ENCODE data around the gene GAB4. TPM values are rescaled to one million over a fixed set of nuclear protein-coding genes. Genes with fewer than 3 reads are reported as not detected.
A peak's percentile ranks its signal among the peaks of the same experiment; 100 is the strongest.
"Not testable (repeated sequence)": the region's sequence is repeated elsewhere in the genome, so short reads cannot be mapped to it uniquely, and the experiment has no call there.

GAB4 gene
- total RNA-seq, 2 donors from 2014 or later = not detected

DNA sequence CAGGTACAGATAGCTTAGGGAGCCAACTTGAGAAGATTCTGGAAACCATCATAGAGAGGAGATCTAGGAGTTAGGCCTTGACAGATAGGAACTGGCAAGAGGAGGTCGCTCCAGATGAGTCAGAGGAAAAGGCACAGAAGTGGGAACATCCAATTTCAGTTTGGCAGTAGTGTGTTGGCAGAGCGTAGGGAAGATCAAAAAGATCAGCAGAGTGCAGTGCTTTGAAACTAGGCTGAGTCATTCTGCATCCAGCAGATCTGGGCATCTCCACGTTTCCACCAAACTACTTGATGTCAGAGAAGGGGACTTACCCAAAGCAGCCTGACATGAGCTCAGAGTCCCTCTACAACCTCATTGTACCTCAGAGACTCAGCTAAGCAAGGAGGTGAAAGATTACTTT, 58.5 kb downstream of the GAB4 start:
- peak; percentile 98 to 99 for ATAC-seq
- H3K36me3 Mint-ChIP-seq = no peaks in the 10 kb centered on the region

DNA sequence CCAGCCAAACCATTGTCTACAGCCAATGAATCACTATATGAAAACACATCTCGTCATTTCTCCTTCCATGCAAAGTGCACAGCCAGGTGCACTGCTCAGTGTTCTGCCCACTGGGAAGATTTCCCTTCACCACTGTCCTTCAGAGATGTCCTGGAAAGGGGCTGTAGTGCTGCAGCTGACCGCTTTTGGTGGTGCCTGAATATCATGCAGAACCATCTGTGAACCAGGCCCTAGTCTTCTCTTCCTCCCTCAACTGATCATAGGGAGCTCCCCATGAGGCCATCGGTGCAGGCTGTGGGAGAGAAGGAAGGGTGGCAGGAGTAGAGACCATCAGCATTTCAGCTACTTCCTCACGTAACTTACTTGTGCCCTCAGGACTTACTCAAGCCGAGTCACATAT, 70.2 kb downstream of the GAB4 start:
- ATAC-seq (no peak), DNase-seq (ENCODE audit: low spot score in 2 of 2) (no peak)
- no peaks in the 10 kb centered on the region for H3K36me3 Mint-ChIP-seq
- H3K27ac Mint-ChIP-seq = no peak overlapping the region
- H3K9me3 Mint-ChIP-seq = no peaks in the 10 kb centered on the region

More for the DNA sequence above, 58.5 kb downstream of the GAB4 start:
- Mint-ChIP-seq H3K9me3 (no peaks in the 10 kb centered on the region), H3K27ac (no peak overlapping the region)
- DNase-seq (ENCODE audit: low spot score in 2 of 2) = peak in 1 of 2 donors; percentile 31

DNA sequence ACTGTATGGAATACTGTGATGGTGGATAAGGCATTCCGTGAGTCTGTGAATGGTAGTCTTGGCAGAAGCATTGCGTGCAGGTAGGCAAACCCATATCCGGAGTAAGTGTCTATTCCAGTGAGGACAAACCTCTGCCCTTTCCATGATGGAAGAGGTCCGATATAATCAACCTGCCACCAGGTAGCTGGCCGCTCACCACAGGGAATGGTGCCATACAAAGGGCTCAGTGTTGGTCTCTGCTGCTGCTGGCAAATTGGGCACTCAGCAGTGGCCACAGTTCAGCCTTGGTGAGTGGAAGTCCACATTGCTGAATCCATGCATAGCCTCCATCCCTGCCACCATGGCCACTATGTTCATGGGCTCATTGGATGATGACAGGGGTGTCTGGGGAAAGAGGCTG, 70.8 kb downstream of the GAB4 start:
- ATAC-seq; H3K36me3 Mint-ChIP-seq; H3K27ac Mint-ChIP-seq; DNase-seq (ENCODE audit: low spot score in 2 of 2); H3K9me3 Mint-ChIP-seq: not testable (repeated sequence)

DNA sequence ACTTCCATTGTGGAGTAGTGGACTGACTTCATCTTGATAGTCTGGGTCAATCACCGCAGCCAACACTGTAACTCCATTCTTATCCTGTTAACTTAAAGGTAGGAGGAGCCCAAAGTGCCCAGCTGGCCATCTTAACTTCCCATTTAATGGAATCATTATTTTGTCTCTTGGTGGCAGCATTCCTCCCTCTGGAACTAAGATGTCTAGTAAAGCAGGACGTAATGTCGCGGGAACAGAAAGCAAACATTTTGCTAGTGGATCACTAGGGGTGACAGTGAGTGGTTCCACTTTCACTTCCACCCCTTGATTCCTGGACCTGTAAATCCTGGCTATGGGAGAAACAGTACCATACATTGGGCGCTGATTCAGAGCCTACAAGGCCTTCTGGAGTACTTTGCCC, 71.4 kb downstream of the GAB4 start:
- no peaks in the 10 kb centered on the region for H3K36me3 Mint-ChIP-seq

DNA sequence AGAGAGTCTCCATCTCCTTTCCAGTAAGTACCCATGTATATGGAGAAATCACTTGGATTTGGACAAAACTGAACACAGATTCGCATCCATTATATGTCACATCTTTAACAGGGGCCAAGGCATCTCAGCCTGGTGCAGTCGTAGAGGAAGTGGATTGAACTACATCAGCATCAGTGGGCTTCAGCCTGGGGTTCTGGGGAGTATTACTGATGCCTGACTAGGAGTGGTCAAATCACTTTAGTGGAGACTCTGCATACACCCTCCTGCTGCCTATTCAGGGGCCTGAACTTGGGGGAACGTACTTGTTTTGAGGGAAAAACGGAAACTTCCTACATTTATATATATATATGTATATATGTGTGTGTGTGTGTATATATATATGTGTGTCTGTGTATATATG, 72.8 kb downstream of the GAB4 start:
- Mint-ChIP-seq H3K27ac (no peak overlapping the region), H3K9me3 (no peaks in the 10 kb centered on the region)
- no peak for ATAC-seq

More for the DNA sequence above, 71.4 kb downstream of the GAB4 start:
- no peak for DNase-seq (ENCODE audit: low spot score in 2 of 2)
- no peak for ATAC-seq
- Mint-ChIP-seq H3K9me3 (no peaks in the 10 kb centered on the region), H3K27ac (no peak overlapping the region)

DNA sequence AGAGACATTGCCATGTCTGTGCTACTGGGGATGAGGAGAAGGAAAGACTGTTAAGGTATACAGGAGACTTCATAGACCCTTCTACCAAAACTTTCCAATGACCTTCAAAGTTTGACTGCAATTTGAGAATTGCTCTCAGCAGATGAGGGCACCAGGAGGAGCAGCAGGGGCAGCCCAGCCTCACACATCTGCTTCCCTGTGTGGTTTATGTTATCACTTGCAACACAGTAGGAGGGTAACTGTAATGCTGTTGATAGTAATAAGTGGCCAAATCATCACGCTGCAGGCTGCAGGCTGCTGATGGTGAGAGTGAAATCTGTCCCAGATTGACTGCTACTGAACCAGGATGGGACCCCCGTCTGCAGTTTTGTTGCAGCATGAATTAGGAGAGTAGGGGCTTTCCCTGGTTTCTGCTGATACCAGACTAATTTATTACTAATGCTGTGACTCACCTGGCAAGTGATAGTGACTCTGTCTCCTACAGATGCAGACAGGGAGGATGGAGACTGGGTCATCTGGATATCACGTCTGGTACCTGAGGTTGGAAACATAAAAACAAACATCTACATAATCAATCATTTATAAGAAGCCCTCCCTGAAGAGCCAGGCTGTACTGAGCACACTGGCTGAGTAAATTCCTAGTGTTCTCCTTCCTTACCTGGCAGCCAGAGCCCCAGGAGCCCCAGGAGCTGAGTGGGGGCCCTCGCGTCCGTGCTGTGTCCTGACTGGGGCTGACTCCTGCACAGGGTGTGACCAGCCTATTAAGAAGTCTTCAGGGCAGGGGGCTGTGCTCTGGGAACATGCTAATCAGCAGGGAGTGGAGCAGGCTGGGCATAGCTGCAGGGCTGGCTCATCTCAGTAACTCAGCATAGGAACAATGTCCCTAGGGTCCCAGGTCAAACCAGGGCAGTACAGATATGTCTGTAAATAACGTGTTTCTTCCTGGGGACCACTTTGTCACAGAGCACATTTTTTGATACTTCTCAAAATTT, 74.4 kb downstream of the GAB4 start:
- DNase-seq (ENCODE audit: low spot score in 2 of 2) (no peak), ATAC-seq (no peak)
- Mint-ChIP-seq H3K36me3 (no peaks in the 10 kb centered on the region), H3K27ac (no peak overlapping the region), H3K9me3 (no peaks in the 10 kb centered on the region)

More for the DNA sequence above, 72.8 kb downstream of the GAB4 start:
- H3K36me3 Mint-ChIP-seq = no peaks in the 10 kb centered on the region
- no peak for DNase-seq (ENCODE audit: low spot score in 2 of 2)

DNA sequence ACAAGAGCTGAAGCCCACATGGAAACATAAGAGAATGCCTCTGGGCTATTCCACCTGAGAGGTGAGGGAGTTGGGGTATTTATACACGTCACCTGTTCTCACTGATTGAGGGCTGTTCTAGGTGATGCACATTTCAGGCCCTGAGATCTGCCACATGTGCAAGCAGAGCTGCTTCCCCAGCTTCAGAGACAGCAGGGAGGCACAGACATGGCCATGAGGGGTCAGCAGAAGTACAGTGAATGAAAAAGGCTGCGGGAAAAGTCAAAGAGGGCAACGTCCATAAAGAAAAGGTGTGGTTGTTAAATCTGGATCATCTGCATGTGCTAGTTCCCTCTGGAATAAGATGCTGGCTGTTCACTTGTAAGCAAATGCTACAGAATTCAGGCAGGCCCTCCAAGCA, 75.4 kb downstream of the GAB4 start:
- DNase-seq (ENCODE audit: low spot score in 2 of 2) (no peak), ATAC-seq (no peak)
- Mint-ChIP-seq H3K27ac (no peak overlapping the region), H3K9me3 (no peaks in the 10 kb centered on the region), H3K36me3 (no peaks in the 10 kb centered on the region)

DNA sequence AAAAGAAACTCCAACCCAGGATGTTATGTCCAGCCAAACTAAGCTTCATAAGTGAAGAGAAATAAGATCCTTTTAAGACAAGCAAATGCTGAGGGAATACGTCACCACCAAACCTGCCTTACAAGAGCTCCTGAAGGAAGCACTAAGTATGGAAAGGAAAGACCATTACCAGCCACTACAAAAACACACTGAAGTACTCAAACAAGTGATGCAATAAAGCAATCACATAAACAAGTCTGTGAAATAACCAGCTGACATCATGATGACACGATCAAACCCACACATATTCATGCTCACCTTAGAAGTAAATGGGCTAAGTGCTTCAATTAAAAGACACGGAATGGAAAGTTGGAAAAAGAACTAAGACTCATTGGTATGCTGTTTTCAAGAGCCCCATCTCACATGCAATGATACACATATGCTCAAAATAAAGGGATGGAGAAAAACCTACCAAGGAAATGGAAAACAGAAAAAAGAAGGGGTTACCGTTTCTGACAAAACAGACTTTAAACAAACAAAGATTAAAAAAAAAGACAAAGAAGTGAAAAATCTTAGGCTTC, 82.5 kb downstream of the GAB4 start:
- no peaks in the 10 kb centered on the region for H3K36me3 Mint-ChIP-seq
- H3K9me3 Mint-ChIP-seq = no peaks in the 10 kb centered on the region
- no peak for DNase-seq (ENCODE audit: low spot score in 2 of 2)
- H3K27ac Mint-ChIP-seq = no peak overlapping the region
- ATAC-seq = no peak

DNA sequence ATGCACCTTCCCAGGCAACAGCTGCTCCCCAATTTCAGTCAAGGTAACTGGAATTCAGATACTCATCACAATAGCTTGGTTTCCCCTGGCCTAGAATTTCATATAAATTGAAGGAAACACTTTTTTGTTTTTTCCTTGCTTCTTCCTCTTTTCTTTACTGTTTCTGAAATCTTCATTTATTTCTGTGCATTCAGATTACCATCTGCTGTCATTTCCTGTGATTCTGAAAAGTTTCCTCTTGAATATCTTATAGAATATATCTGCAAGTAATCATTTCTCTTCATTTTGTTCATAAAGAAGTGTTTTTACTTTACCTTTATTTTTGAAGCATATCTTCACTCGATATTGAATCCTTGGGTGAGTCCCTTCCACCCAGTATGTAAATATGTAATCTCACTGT, 85.3 kb downstream of the GAB4 start:
- no peak for DNase-seq (ENCODE audit: low spot score in 2 of 2)
- Mint-ChIP-seq H3K36me3 (no peaks in the 10 kb centered on the region), H3K27ac (no peak overlapping the region), H3K9me3 (no peaks in the 10 kb centered on the region)
- no peak for ATAC-seq

DNA sequence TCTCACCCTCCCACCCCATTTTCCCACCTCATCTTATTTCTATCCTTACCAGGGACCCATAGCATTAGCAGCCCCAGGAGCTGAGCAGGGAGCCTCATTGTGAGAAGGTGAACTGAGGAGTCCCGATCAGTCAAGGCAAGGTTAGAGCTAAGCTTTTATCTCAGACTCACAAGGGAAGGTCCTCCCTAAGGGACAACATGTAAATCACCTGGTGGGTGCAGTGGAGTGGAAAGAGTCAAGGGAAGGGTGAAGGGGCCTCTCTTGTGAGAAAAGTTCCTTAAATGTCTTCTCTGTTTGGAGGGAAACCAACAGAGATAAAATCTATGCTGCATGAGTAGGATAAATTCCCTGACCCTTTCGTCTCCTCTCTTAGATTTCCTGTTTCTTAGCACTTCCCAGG, 85.9 kb downstream of the GAB4 start:
- Mint-ChIP-seq H3K9me3 (no peaks in the 10 kb centered on the region), H3K27ac (no peak overlapping the region), H3K36me3 (no peaks in the 10 kb centered on the region)
- DNase-seq (ENCODE audit: low spot score in 2 of 2) = no peak
- no peak for ATAC-seq

DNA sequence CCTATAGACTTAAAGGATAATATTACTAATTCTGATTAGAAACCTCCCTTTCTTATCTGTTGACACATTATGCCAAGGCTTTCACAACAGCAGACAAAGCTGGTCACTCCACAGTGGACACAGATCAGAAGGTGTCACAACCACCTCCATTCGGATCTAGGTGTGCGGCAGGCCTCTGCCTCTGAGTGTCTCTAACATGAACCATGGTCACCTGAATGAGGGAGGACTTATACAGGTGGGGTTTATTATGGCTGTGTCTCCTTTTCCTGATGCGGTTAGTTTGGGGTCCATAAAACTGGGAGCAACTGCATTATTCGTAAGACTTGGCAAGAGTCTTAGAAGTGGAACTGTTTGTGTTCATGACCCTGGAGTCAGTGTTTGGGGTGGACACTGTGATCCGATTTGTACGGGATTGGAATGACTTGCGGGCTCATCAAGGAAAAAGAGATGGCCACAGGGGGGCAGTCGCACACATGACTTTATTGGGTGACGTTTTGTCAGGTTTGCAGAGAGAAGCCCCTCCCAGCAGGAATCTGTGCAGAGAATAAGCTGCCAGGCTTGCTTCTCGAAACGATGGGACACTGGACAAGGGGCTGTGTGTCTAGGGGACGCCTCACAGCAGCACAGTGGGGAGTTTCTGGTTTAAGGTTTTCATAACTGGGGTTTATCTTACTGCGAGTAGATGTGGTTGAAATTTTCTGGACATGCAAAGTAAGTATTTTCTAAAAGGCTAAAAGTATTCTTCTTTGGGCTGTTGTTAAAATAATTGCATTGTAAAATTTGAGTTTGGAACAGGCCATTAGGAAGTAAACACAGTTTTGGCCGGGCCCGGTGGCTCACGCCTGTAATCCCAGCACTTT, 90.6 kb downstream of the GAB4 start:
- Mint-ChIP-seq H3K27ac (no peak overlapping the region), H3K9me3 (no peaks in the 10 kb centered on the region), H3K36me3 (no peaks in the 10 kb centered on the region)
- peak; percentile 41 to 68 for ATAC-seq
- peak in 1 of 2 donors; percentile 66 for DNase-seq (ENCODE audit: low spot score in 2 of 2)

DNA sequence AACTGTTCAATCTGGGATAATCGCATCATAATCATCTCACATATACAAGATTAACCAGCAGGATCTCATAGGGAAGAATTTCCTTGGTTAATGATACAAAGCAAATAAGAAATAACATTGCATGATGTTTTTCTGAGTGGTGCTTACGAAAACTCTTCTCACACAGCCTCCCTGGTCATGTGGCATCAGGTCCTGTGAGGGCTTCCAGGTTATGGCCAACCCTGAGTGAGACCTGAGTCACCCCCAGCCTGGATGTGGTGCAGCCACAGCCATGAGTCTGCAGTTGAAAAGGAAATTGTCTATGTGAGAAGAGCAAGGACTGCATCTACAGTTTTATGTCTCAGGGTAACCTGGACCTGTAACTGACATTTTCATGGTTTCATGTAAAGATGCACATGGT, 92.3 kb downstream of the GAB4 start:
- Mint-ChIP-seq H3K36me3 (no peaks in the 10 kb centered on the region), H3K27ac (no peak overlapping the region), H3K9me3 (no peaks in the 10 kb centered on the region)
- DNase-seq (ENCODE audit: low spot score in 2 of 2) = no peak
- ATAC-seq = peak; percentile 62 to 70

DNA sequence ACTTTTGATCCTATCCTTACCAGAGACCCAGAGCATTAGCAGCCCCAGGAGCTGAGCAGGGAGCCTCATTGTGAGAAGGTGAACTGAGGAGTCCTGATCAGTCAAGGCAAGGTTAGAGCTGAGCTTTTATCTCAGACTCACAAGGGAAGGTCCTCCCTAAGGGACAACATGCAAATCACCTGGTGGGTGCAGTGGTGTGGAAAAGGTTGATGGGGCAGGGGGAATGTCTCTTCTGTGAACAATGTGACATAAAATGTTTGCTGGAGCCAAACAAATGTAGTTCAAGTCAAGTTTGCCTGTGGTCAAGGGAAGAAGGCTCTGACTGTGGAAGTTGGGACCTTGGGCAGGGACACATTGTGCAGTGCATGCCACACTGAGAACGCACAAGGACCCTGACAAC, 93.1 kb downstream of the GAB4 start:
- DNase-seq (ENCODE audit: low spot score in 2 of 2); H3K27ac Mint-ChIP-seq; ATAC-seq; H3K36me3 Mint-ChIP-seq; H3K9me3 Mint-ChIP-seq: not testable (repeated sequence)

DNA sequence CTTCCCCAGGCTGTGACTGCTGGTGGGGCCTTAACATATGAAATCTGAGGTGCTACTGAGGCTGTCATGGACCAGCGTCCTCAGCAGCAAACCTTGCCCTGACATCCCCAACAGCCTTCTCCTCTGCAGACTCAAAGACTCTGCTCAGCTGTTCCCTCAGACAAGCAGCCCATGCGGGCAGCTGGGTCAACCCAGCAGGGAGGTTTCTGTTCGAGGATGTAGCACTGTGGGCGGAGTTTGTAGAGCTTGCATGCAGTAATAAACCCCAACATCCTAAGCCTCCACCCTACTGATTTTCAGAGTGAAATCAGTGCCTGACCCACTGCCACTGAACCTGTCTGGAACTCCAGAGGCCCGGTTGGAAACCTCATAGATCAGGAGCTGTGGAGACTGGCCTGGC, 94.0 kb downstream of the GAB4 start:
- ATAC-seq (no peak), DNase-seq (ENCODE audit: low spot score in 2 of 2) (no peak)
- Mint-ChIP-seq H3K27ac (peak overlapping the region in 1 of 2 donors; percentile 39), H3K36me3 (no peaks in the 10 kb centered on the region), H3K9me3 (no peaks in the 10 kb centered on the region)

DNA sequence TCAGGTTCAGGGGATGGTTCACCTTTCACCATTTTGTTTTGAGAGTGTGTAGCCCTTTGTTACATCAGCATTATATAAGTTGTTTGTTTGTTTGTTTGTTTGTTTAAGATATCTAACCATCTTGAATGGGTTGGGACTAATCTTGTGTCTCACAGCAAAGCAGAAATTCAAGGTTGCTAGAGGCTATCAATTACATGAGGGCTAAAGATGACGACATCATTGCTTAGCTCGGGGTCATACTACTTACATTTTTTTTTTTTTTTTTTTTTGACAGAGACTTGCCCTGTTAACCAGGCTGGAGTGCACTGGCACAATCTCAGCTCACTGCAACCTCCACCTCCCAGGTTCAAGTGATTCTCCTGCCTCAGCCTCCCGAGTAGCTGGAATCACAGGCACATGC, 95.7 kb downstream of the GAB4 start:
- DNase-seq (ENCODE audit: low spot score in 2 of 2) (no peak), ATAC-seq (no peak)
- no peaks in the 10 kb centered on the region for H3K9me3 Mint-ChIP-seq
- no peak overlapping the region for H3K27ac Mint-ChIP-seq
- no peaks in the 10 kb centered on the region for H3K36me3 Mint-ChIP-seq

All from activated naive CD4-positive, alpha-beta T cell treated with anti-CD3 and anti-CD28 coated beads, Interleukin-2, amount 50 U/mL, for 72 hours (primary cell).